IMR-90 (cell line): Measurements from ENCODE around the gene TSKS. TPM values are rescaled to one million over a fixed set of nuclear protein-coding genes. Genes with fewer than 3 reads are reported as not detected.
A peak's percentile ranks its signal among the peaks of the same experiment; 100 is the strongest.

Experiments used
- ATAC-seq: fragments of 200-7000 bp; cut with Tn5 transposase; 2 replicates; pipeline ENCODE4 v1.9.1; 2020; ENCODE audit warnings: low read depth, mild to moderate bottlenecking, moderate library complexity
- BruUV-seq: library from RNA; stranded (reverse); fragments of 400-500 nt; replicated peaks from 2 replicates; lab custom pipeline; 2021; lab: Mats Ljungman, UMichigan
- CTCF ChIA-PET: fragments of 300-600 bp; formaldehyde crosslinking; extraction: SDS; loops from one replicate; lab custom pipeline; 2021; ENCODE audit warnings: antibody characterized with exemption; lab: Yijun Ruan, JAX
- POLR2A ChIA-PET: fragments of 300-600 bp; sonication (Branson Sonifier 250); formaldehyde crosslinking; loops from one replicate; lab custom pipeline; 2022; ENCODE audit warnings: antibody characterized with exemption; ENCODE audit not compliant: unreplicated experiment; lab: Charles Lee
- DNase-seq: peaks from one replicate; pipeline ENCODE4 v3.0.0; 2013
- H2AFZ ChIP-seq: replicated peaks from 2 replicates; pipeline ENCODE3; 2013; ENCODE audit warnings: low read length, mild to moderate bottlenecking; ENCODE audit not compliant: poor library complexity
- H2AK5ac ChIP-seq: 2 replicates; pipeline ENCODE4 v1.6.1; 2013; ENCODE audit warnings: low read depth, low read length, inconsistent platforms
- H2AK9ac ChIP-seq: replicated peaks from 2 replicates; pipeline ENCODE3; 2013; ENCODE audit warnings: mild to moderate bottlenecking, low read depth, low read length, moderate library complexity; ENCODE audit not compliant: poor library complexity
- H2BK120ac ChIP-seq: 2 replicates; pipeline ENCODE4 v1.6.1; 2013; ENCODE audit warnings: low read depth, low read length, inconsistent platforms
- H2BK15ac ChIP-seq: 3 replicates; pipeline ENCODE4 v1.6.1; 2013; ENCODE audit warnings: low read depth, low read length, inconsistent platforms
- H2BK20ac ChIP-seq: 2 replicates; pipeline ENCODE4 v1.6.1; 2013; ENCODE audit warnings: low read depth, mild to moderate bottlenecking, inconsistent platforms, low read length, moderate library complexity
- H2BK5ac ChIP-seq: 2 replicates; pipeline ENCODE4 v1.6.1; 2013; ENCODE audit warnings: mild to moderate bottlenecking, low read depth, low read length, inconsistent platforms; ENCODE audit not compliant: poor library complexity, severe bottlenecking
- H3K14ac ChIP-seq: replicated peaks from 2 replicates; pipeline ENCODE4 v1.6.1; 2013; ENCODE audit warnings: low read depth, low read length, inconsistent platforms
- H3K18ac ChIP-seq: 2 replicates; pipeline ENCODE4 v1.6.1; 2013; ENCODE audit warnings: low read depth, low read length, control low read depth
- H3K23ac ChIP-seq: 2 replicates; pipeline ENCODE4 v1.6.1; 2013; ENCODE audit warnings: low read depth, low read length, inconsistent platforms
- H3K27ac ChIP-seq: 2 replicates; pipeline ENCODE4 v1.5.1; 2013; ENCODE audit warnings: mild to moderate bottlenecking, control low read depth, low read length; ENCODE audit not compliant: insufficient read depth
- H3K27me3 ChIP-seq: 2 replicates; pipeline ENCODE4 v1.6.1; 2013; ENCODE audit warnings: low read length; ENCODE audit not compliant: control insufficient read depth, insufficient read depth
- H3K36me3 ChIP-seq: 2 replicates; pipeline ENCODE4 v1.6.1; 2013; ENCODE audit warnings: low read length, mixed read lengths; ENCODE audit not compliant: control insufficient read depth, insufficient read depth
- H3K4ac ChIP-seq: 2 replicates; pipeline ENCODE4 v1.6.1; 2013; ENCODE audit warnings: low read depth, low read length, inconsistent platforms
- H3K4me1 ChIP-seq: 2 replicates; pipeline ENCODE4 v1.6.1; 2013; ENCODE audit warnings: low read length, mixed read lengths; ENCODE audit not compliant: control insufficient read depth, insufficient read depth
- H3K4me2 ChIP-seq: 2 replicates; pipeline ENCODE4 v1.6.1; 2013; ENCODE audit warnings: low read depth, mild to moderate bottlenecking, control low read depth, low read length, moderate library complexity
- H3K4me3 ChIP-seq: 2 replicates; pipeline ENCODE4 v1.5.1; 2013; ENCODE audit warnings: low read depth, mild to moderate bottlenecking, control low read depth, low read length, moderate library complexity; ENCODE audit not compliant: insufficient read depth
- H3K56ac ChIP-seq: 2 replicates; pipeline ENCODE4 v1.6.1; 2013; ENCODE audit warnings: low read length, inconsistent platforms; ENCODE audit not compliant: insufficient read depth; ENCODE audit errors: extremely low read depth
- H3K79me1 ChIP-seq, 2 experiments: 2 replicates each; pipeline ENCODE4 v1.6.1; 2013; ENCODE audit warnings: low read length in 2 of 2, inconsistent platforms in 1 of 2, low read depth in 1 of 2
- H3K9ac ChIP-seq: 2 replicates; pipeline ENCODE4 v1.6.1; 2013; ENCODE audit warnings: low read depth, low read length, control low read depth
- H3K9me1 ChIP-seq: 2 replicates; pipeline ENCODE4 v1.6.1; 2013; ENCODE audit warnings: low read length, inconsistent platforms; ENCODE audit not compliant: insufficient read depth
- H3K9me3 ChIP-seq: 2 replicates; pipeline ENCODE4 v1.6.1; 2013; ENCODE audit warnings: low read length; ENCODE audit not compliant: control insufficient read depth, insufficient read depth
- H4K20me1 ChIP-seq: 2 replicates; pipeline ENCODE4 v1.6.1; 2013; ENCODE audit warnings: low read length, inconsistent platforms; ENCODE audit not compliant: insufficient read depth
- H4K5ac ChIP-seq: 2 replicates; pipeline ENCODE4 v1.6.1; 2013; ENCODE audit warnings: mild to moderate bottlenecking, low read depth, low read length, control low read depth
- H4K8ac ChIP-seq, 2 experiments: 2 replicates each; pipeline ENCODE4 v1.6.1; 2013; ENCODE audit warnings: low read depth in 2 of 2, low read length in 2 of 2, control low read depth in 1 of 2, inconsistent platforms in 1 of 2
- H4K91ac ChIP-seq: 2 replicates; pipeline ENCODE4 v1.6.1; 2013; ENCODE audit warnings: low read depth, low read length, inconsistent platforms; ENCODE audit not compliant: insufficient read depth
- CEBPB ChIP-seq: IDR thresholded peaks from 2 replicates; pipeline ENCODE4 v1.6.1; 2012; ENCODE audit warnings: low read depth, low read length, improper control_type of control experiment
- CHD1 ChIP-seq: IDR thresholded peaks from 2 replicates; pipeline ENCODE4 v1.6.1; 2012; ENCODE audit warnings: low read depth, low read length, improper control_type of control experiment
- CTCF ChIP-seq: conservative IDR thresholded peaks from 2 replicates; pipeline ENCODE4 v1.5.1; 2012; ENCODE audit warnings: mild to moderate bottlenecking, low read depth, low read length, improper control_type of control experiment
- POLR2A ChIP-seq: IDR thresholded peaks from 2 replicates; pipeline ENCODE4 v1.6.1; 2012; ENCODE audit warnings: mild to moderate bottlenecking, low read depth, low read length
- RAD21 ChIP-seq: IDR thresholded peaks from 2 replicates; pipeline ENCODE4 v1.6.1; 2012; ENCODE audit warnings: low read length, improper control_type of control experiment
- WGBS, 2 experiments: methylation state at CpG; one replicate each; pipeline versions ENCODE4 v1.1.5 to v1.1.7; 2013; ENCODE audit warnings: missing lambda C conversion rate in 2 of 2; ENCODE audit not compliant: insufficient read length in 1 of 2; ENCODE audit errors: extremely low coverage in 2 of 2; 5-methylcytosine and 5-hydroxymethylcytosine counted together
- dilution Hi-C: fragments of 300-500 bp; cut with HindIII; formaldehyde crosslinking; loops from one replicate; pipeline ENCODE4 v1.14.3; 2018; ENCODE audit warnings: low sequenced_read_pairs; ENCODE audit not compliant: unreplicated experiment
- in situ Hi-C: fragments of 300-500 bp; cut with MboI; formaldehyde crosslinking; loops from 3 replicates; pipeline ENCODE4 v1.14.3; 2019; ENCODE audit warnings: low sequenced_read_pairs, inconsistent platforms, mixed read lengths
- intact Hi-C: fragments of 100-400 bp; cut with micrococcal nuclease; formaldehyde crosslinking; loops from 2 replicates; pipeline ENCODE4 v1.10.0; 2022
- polyA plus RNA-seq, 3 experiments: library from polyadenylated mRNA; depleted of rRNA; stranded (reverse); fragments of >200 nt; gene quantifications; 2 replicates each; pipeline ENCODE4 v1.2.3, GENCODE V29; 2012; ENCODE audit warnings: low replicate concordance in 1 of 3
- total RNA-seq: library from RNA; depleted of rRNA; stranded (reverse); fragments of >200 nt; gene quantifications from 2 replicates; pipeline ENCODE4 v1.2.3, GENCODE V29; 2012

The TSKS gene
- total and polyA plus RNA-seq, 2 of the 4 experiments (the other 2 are of a cell fraction), result not detected

GRCh38 chr19:49770529-49770928 is 7.4 kb upstream of the TSKS start:
- no peak overlapping the region for H2AK9ac ChIP-seq
- peaks cover 52% of the 10 kb centered on the region for H4K20me1 ChIP-seq
- H3K23ac ChIP-seq, result no peak overlapping the region

More at GRCh38 chr19:49770529-49770928, 7.4 kb upstream of the TSKS start:
- ATAC-seq (no peak), DNase-seq (no peak)
- no peak overlapping the region for H3K4ac ChIP-seq
- no peak overlapping the region for H4K91ac ChIP-seq
- no peak overlapping the region for H3K56ac ChIP-seq
- peaks cover 6% of the 10 kb centered on the region for H3K36me3 ChIP-seq
- H2AFZ ChIP-seq, result no peak overlapping the region
- TF ChIP-seq RAD21, result no peak
- no peak for TF ChIP-seq POLR2A
- TF ChIP-seq CEBPB, result no peak
- no peak for TF ChIP-seq CTCF
- TF ChIP-seq CHD1, result no peak
- no peak overlapping the region for H2BK15ac ChIP-seq
- peaks cover 16 to 73% of the 10 kb centered on the region in 2 experiments for H3K79me1 ChIP-seq
- BruUV-seq, result TSS peak; percentile 27
- H4K8ac ChIP-seq, result no peak overlapping the region
- no peak overlapping the region for H2AK5ac ChIP-seq
- H3K27ac ChIP-seq, result no peak overlapping the region
- H3K27me3 ChIP-seq, result no peaks in the 10 kb centered on the region
- POLR2A ChIA-PET, result no interaction called here
- H3K4me2 ChIP-seq, result no peak overlapping the region
- H3K18ac ChIP-seq, result no peak overlapping the region
- H3K9me1 ChIP-seq, result peaks cover 28% of the 10 kb centered on the region
- CTCF ChIA-PET, result no interaction called here
- dilution Hi-C loops, result no loop called here
- peaks cover 10% of the 10 kb centered on the region for H3K4me1 ChIP-seq
- in situ Hi-C loops, result no loop called here
- no peak overlapping the region for H4K5ac ChIP-seq
- H2BK20ac ChIP-seq, result no peak overlapping the region
- intact Hi-C loops, result no loop called here
- H3K9ac ChIP-seq, result no peak overlapping the region
- no peak overlapping the region for H2BK5ac ChIP-seq
- H2BK120ac ChIP-seq, result no peak overlapping the region
- no peak overlapping the region for H3K14ac ChIP-seq
- H3K9me3 ChIP-seq, result no peaks in the 10 kb centered on the region
- 98% methylated on average over 7 of the region's 8 CpGs; no CpG with 5 or more reads in 1 of the 2 experiments for WGBS, 2 experiments
- H3K4me3 ChIP-seq, result no peak overlapping the region
